22Rv1 (cell line): Measurements from ENCODE around the gene PNPLA5.

ENCODE experiments used
- H3K27ac ChIP-seq: fragments of 450-650 bp; 2 replicates; pipeline ENCODE4 v1.5.1; 2017
- CTCF ChIP-seq: fragments of 450-650 bp; IDR thresholded peaks from 2 replicates; pipeline ENCODE4 v1.5.1; 2017; ENCODE audit warnings: mild to moderate bottlenecking
- ZFX ChIP-seq: fragments of 450-650 bp; IDR thresholded peaks from 2 replicates; pipeline ENCODE4 v1.6.1; 2017; ENCODE audit warnings: antibody characterized with exemption, borderline replicate concordance

The PNPLA5 gene

GRCh38 chr22:43832393-43833265 lies 59.2 kb downstream of the PNPLA5 start:
- H3K27ac ChIP-seq = no peak overlapping the region
- no peak for TF ChIP-seq CTCF
- no peak for TF ChIP-seq ZFX

- H3K27ac ChIP-seq = no peak overlapping the region
- no peak for TF ChIP-seq CTCF
- no peak for TF ChIP-seq ZFX
Observed at GRCh38 chr22:43831561-43832392, 60.0 kb downstream of the PNPLA5 start.

- no peak overlapping the region for H3K27ac ChIP-seq
- TF ChIP-seq ZFX (no peak), CTCF (no peak)
Observed at GRCh38 chr22:43830931-43831560, 60.8 kb downstream of the PNPLA5 start.

- H3K27ac ChIP-seq = no peak overlapping the region
- no peak for TF ChIP-seq ZFX
- no peak for TF ChIP-seq CTCF
Observed at GRCh38 chr22:43829904-43830851, 61.6 kb downstream of the PNPLA5 start.
